Activated CD4-positive, alpha-beta T cell treated with anti-CD3 and anti-CD28 coated beads for 48 hours (primary cell): ENCODE data around the gene ERGIC3.
"Not testable (repeated sequence)": the region's sequence is repeated elsewhere in the genome, so short reads cannot be mapped to it uniquely, and the experiment has no call there.

Experiments
- DNase-seq: peaks from one replicate; pipeline ENCODE4 v3.0.0-alpha.2; 2020

Gene ERGIC3

GRCh38 chr20:35518955-35519354 is 22.9 kb upstream of the ERGIC3 start:
- DNase-seq, result no peak

- peak; percentile 43 for DNase-seq
Observed at GRCh38 chr20:35523298-35523888, 18.5 kb upstream of the ERGIC3 start.

GRCh38 chr20:35525639-35526038 is 16.2 kb upstream of the ERGIC3 start:
- DNase-seq, result no peak

- no peak for DNase-seq
Observed at GRCh38 chr20:35527122-35527769, 14.6 kb upstream of the ERGIC3 start.

GRCh38 chr20:35529552-35529951 is 12.3 kb upstream of the ERGIC3 start, which contains the start of gene C20orf173:
TSS of gene C20orf173 (minus strand) at chr20:35529652. CDS start at chr20:35529373, 279 bp downstream.
- no peak for DNase-seq

GRCh38 chr20:35539756-35540212 is 2.1 kb upstream of the ERGIC3 start:
- peak; percentile 39 for DNase-seq

GRCh38 chr20:35541118-35541782 is 628 bp upstream of the ERGIC3 start:
- DNase-seq, result no peak

- no peak for DNase-seq
Observed at GRCh38 chr20:35542990-35543389, 1.1 kb downstream of the ERGIC3 start.

GRCh38 chr20:35544436-35544835 is 2.6 kb downstream of the ERGIC3 start:
- no peak for DNase-seq

- DNase-seq, result peak; percentile 12
Observed at GRCh38 chr20:35544941-35545340, 3.1 kb downstream of the ERGIC3 start.

- DNase-seq, result no peak
Observed at GRCh38 chr20:35546127-35546526, 4.2 kb downstream of the ERGIC3 start.

GRCh38 chr20:35547329-35547728 is 5.5 kb downstream of the ERGIC3 start:
- DNase-seq, result no peak

- DNase-seq, result no peak
Observed at GRCh38 chr20:35551503-35551902, 9.6 kb downstream of the ERGIC3 start.

GRCh38 chr20:35552914-35553313 is 11.0 kb downstream of the ERGIC3 start:
- DNase-seq, result no peak

GRCh38 chr20:35555461-35555860 is 13.6 kb downstream of the ERGIC3 start:
- not testable (repeated sequence) for DNase-seq

- DNase-seq, result no peak
Observed at GRCh38 chr20:35555951-35556645, 14.2 kb downstream of the ERGIC3 start.

- no peak for DNase-seq
Observed at GRCh38 chr20:35556871-35557270, 15.0 kb downstream of the ERGIC3 start.

- DNase-seq, result no peak
Observed at GRCh38 chr20:35558451-35558850, 16.6 kb downstream of the ERGIC3 start.

- no peak for DNase-seq
Observed at GRCh38 chr20:35559042-35559693, 17.3 kb downstream of the ERGIC3 start.

- DNase-seq, result no peak
Observed at GRCh38 chr20:35560105-35560511, 18.2 kb downstream of the ERGIC3 start.

- DNase-seq, result no peak
Observed at GRCh38 chr20:35560541-35560940, 18.7 kb downstream of the ERGIC3 start.

- peak; percentile 19 for DNase-seq
Observed at GRCh38 chr20:35561268-35561667, 19.4 kb downstream of the ERGIC3 start.

GRCh38 chr20:35561671-35562070 is 19.8 kb downstream of the ERGIC3 start:
- DNase-seq, result no peak
